Chondrocyte (in vitro differentiated cells): ENCODE measurements around the gene E2F4. TPM values are rescaled to one million over a fixed set of nuclear protein-coding genes. Genes with fewer than 3 reads are reported as not detected.

ENCODE experiments used
- DNase-seq: peaks from one replicate; pipeline ENCODE4 v3.0.0; 2021; ENCODE audit warnings: mixed read lengths, low spot score
- H3K27ac Mint-ChIP-seq: one replicate; pipeline ENCODE4 v1.8.0; 2021; ENCODE audit warnings: mild to moderate bottlenecking, moderate library complexity, mixed read lengths; ENCODE audit not compliant: unreplicated experiment
- H3K27me3 Mint-ChIP-seq: 2 replicates; pipeline ENCODE4 v1.8.0; 2021; ENCODE audit warnings: low read depth, mixed read lengths
- H3K36me3 Mint-ChIP-seq: 2 replicates; pipeline ENCODE4 v1.8.0; 2021; ENCODE audit warnings: low read depth, mixed read lengths
- H3K4me1 Mint-ChIP-seq: 2 replicates; pipeline ENCODE4 v1.8.0; 2021; ENCODE audit warnings: low read depth, mild to moderate bottlenecking, mixed read lengths
- H3K4me3 Mint-ChIP-seq: one replicate; pipeline ENCODE4 v1.8.0; 2021; ENCODE audit warnings: mild to moderate bottlenecking, moderate library complexity, mixed read lengths; ENCODE audit not compliant: unreplicated experiment
- H3K9me3 Mint-ChIP-seq: 2 replicates; pipeline ENCODE4 v1.8.0; 2021; ENCODE audit warnings: low read depth, mixed read lengths
- total RNA-seq: library from RNA; stranded (reverse); gene quantifications from 3 replicates; pipeline ENCODE4 v1.2.1, GENCODE V29; 2021
- TF ChIP-seq, protein P1 (sequence below): fragments of 200-600 bp; sonication (generic); IDR thresholded peaks from 2 replicates; pipeline ENCODE4 v1.5.0; 2021; ENCODE audit warnings: antibody characterized with exemption, mild to moderate bottlenecking, moderate library complexity

Gene E2F4
- total RNA-seq, 1 donor from 2014 or later: 33.4 TPM

- H3K27me3 Mint-ChIP-seq: peaks cover 14% of the 10 kb centered on the region
- no peak overlapping the region for H3K27ac Mint-ChIP-seq
- no peak for DNase-seq
- H3K36me3 Mint-ChIP-seq: no peaks in the 10 kb centered on the region
- TF ChIP-seq, protein P1, sequence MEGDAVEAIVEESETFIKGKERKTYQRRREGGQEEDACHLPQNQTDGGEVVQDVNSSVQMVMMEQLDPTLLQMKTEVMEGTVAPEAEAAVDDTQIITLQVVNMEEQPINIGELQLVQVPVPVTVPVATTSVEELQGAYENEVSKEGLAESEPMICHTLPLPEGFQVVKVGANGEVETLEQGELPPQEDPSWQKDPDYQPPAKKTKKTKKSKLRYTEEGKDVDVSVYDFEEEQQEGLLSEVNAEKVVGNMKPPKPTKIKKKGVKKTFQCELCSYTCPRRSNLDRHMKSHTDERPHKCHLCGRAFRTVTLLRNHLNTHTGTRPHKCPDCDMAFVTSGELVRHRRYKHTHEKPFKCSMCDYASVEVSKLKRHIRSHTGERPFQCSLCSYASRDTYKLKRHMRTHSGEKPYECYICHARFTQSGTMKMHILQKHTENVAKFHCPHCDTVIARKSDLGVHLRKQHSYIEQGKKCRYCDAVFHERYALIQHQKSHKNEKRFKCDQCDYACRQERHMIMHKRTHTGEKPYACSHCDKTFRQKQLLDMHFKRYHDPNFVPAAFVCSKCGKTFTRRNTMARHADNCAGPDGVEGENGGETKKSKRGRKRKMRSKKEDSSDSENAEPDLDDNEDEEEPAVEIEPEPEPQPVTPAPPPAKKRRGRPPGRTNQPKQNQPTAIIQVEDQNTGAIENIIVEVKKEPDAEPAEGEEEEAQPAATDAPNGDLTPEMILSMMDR: no peak
- peaks cover 21% of the 10 kb centered on the region for H3K4me1 Mint-ChIP-seq
- peak overlapping the region; percentile 58 for H3K4me3 Mint-ChIP-seq
- H3K9me3 Mint-ChIP-seq: no peaks in the 10 kb centered on the region
These were observed 33.9 kb upstream of the E2F4 start for GRCh38 chr16:67157892-67158635.

GRCh38 chr16:67158637-67159600 is 33.0 kb upstream of the E2F4 start:
- peaks cover 14% of the 10 kb centered on the region for H3K27me3 Mint-ChIP-seq
- H3K4me1 Mint-ChIP-seq: peaks cover 24% of the 10 kb centered on the region
- H3K9me3 Mint-ChIP-seq: no peaks in the 10 kb centered on the region
- H3K4me3 Mint-ChIP-seq: peak overlapping the region; percentile 86
- DNase-seq: no peak
- no peaks in the 10 kb centered on the region for H3K36me3 Mint-ChIP-seq
- H3K27ac Mint-ChIP-seq: no peak overlapping the region
- TF ChIP-seq, protein P1: no peak

GRCh38 chr16:67161595-67162058 is 30.3 kb upstream of the E2F4 start:
- H3K4me1 Mint-ChIP-seq: peaks cover 31% of the 10 kb centered on the region
- H3K36me3 Mint-ChIP-seq: no peaks in the 10 kb centered on the region
- TF ChIP-seq, protein P1: no peak
- H3K27ac Mint-ChIP-seq: no peak overlapping the region
- DNase-seq: no peak
- no peaks in the 10 kb centered on the region for H3K9me3 Mint-ChIP-seq
- peaks cover 14% of the 10 kb centered on the region for H3K27me3 Mint-ChIP-seq
- H3K4me3 Mint-ChIP-seq: no peak overlapping the region

DNA sequence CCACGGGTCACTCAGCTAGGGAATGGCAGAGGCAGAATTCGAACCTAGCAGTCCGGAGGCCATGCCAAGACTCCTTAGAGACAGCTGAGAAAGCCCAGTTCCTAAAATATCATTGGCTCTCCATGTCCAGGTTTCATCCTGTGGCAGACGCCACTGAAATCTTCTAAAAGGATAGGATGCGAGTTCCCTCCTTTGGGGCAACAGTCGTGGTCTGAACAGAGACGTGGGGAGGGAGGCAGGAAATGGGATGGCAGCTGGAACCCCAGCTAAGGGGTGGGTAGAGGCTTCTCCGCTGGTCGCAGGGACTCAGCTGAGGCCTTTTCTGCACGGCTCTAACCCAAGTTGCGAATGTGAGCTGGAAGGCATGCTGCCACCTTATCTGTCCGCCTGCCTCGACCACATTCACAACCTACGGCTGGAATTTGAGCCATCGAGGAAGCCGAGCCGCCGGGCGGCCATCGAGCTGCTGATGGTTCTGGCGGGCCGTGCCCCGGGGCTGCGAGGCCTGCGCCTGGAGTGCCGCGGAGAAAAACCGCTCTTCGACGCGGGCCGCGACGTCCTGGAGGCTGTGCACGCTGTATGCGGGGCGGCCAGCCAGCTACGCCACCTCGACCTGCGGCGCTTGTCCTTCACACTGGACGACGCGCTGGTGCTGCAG is 29.3 kb upstream of the E2F4 start:
- no peaks in the 10 kb centered on the region for H3K9me3 Mint-ChIP-seq
- H3K36me3 Mint-ChIP-seq: no peaks in the 10 kb centered on the region
- DNase-seq: no peak
- H3K4me1 Mint-ChIP-seq: peaks cover 31% of the 10 kb centered on the region
- peaks cover 13% of the 10 kb centered on the region for H3K27me3 Mint-ChIP-seq
- peak overlapping the region; percentile 12 for H3K4me3 Mint-ChIP-seq
- H3K27ac Mint-ChIP-seq: no peak overlapping the region
- TF ChIP-seq, protein P1: no peak
